ENCODE measurements around the gene ZDHHC4.
A peak's percentile ranks its signal among the peaks of the same experiment; 100 is the strongest.

ZDHHC4 gene

DNA sequence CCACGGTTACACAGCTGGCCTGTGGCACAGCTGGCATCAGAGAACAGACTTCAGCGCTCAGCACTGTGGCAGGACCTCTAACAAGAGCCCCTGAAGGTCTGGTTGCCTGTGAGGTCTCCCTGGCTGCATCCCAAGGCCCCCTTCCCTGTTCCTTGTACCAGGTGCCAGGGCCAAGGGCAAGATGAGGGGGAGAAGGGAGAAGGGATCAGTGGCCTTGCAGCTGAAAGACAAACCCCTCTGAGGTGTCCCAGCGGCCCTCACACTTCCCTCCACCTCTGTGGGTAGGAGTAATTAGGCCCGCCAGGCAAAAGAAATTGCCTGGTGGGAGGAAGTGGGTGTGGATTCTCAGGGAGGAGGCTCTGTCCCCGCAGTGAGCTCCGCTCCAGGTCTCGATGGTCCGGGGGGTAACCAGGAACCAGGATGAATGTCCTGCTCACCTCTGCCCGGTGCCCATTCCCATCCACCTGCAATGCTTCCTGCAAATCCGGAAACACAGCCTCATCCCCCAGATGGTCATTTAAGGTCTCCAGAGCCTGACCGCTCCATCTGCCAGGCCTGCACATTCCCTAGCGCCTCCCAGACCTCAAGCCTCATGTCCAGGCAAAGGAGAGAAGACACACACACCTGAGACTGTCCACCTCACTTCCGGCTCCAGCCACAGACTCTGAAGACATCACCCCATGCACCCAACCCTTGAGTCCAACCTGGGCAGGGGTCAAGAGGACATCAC is 48.7 kb upstream of the ZDHHC4 start:
- Histone ChIP-seq H3K27ac (ENCODE audit: extremely low read depth, low read depth, low read length) (no peak overlapping the region), H3K36me3 (ENCODE audit: control insufficient read depth in 2 of 2, insufficient read depth in 1 of 2, low read length in 2 of 2) (no peaks in the 10 kb centered on the region), H3K4me1 (ENCODE audit: control insufficient read depth, insufficient read depth, low read length) (no peaks in the 10 kb centered on the region), H3K4me3 (ENCODE audit: low read depth, low read length) (no peak overlapping the region), H3K9me3 (ENCODE audit: control insufficient read depth, insufficient read depth, low read depth, low read length) (no peaks in the 10 kb centered on the region)
- 0 out of 2 replicates have a peak, but pooled peaks have one; percentile 19 for TF ChIP-seq EGR2 (tag by site-specific recombination; IDR thresholded peaks at IDR 0.05; ENCODE audit: low read depth)
- TF ChIP-seq, protein P1, sequence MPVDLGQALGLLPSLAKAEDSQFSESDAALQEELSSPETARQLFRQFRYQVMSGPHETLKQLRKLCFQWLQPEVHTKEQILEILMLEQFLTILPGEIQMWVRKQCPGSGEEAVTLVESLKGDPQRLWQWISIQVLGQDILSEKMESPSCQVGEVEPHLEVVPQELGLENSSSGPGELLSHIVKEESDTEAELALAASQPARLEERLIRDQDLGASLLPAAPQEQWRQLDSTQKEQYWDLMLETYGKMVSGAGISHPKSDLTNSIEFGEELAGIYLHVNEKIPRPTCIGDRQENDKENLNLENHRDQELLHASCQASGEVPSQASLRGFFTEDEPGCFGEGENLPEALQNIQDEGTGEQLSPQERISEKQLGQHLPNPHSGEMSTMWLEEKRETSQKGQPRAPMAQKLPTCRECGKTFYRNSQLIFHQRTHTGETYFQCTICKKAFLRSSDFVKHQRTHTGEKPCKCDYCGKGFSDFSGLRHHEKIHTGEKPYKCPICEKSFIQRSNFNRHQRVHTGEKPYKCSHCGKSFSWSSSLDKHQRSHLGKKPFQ (tag by site-specific recombination; IDR thresholded peaks at IDR 0.05) = no peak
- 0 out of 2 replicates have a peak, but pooled peaks have one; percentile 20 for TF ChIP-seq SCRT2 (tag by site-specific recombination; IDR thresholded peaks at IDR 0.05)
- peak; percentile 30; the same call in 1 of the 2 replicates for TF ChIP-seq ZFHX2 (tag by site-specific recombination; conservative IDR thresholded peaks at IDR 0.05)
- ChIA-PET CTCF (interaction anchor here (2.0 kb wide), 1 partner anchor 13 kb away, joined by 7 read pairs; no protein-coding TSS in a partner anchor), POLR2A (no interaction called here)

DNA sequence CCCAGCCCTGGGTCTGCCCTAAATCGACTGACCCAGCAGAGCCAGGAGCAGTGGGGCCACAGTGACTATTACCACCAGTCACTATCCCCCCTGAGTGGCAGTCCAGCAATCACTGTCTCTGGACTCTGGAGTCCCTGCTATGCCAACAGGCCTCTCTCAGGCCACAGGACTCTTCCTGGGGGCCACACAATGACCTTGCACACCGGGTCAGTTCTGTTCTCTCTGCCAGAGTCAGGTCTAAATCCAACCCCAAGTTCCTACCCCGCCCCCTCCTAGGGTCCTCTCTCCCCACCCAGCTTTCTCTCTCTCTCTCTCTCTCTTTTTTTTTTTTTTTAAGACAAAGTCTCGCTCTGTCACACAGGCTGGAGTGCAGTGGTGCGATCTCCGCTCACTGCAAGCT is 47.6 kb upstream of the ZDHHC4 start:
- TF ChIP-seq ZNF223 (tag by site-specific recombination; IDR thresholded peaks at IDR 0.05) (no peak), ZNF514 (tag by site-specific recombination; IDR thresholded peaks at IDR 0.05) (no peak), YY1 (tag by site-specific recombination; IDR thresholded peaks at IDR 0.05) (no peak), ZNF311 (tag by site-specific recombination; IDR thresholded peaks at IDR 0.05; ENCODE audit: borderline replicate concordance) (no peak), ZFP41 (tag by site-specific recombination; IDR thresholded peaks at IDR 0.05; ENCODE audit: borderline replicate concordance) (no peak), ZFP69B (tag by site-specific recombination; IDR thresholded peaks at IDR 0.05) (no peak), ZBTB8A (tag by site-specific recombination; IDR thresholded peaks at IDR 0.05) (no peak), ZNF10 (tag by site-specific recombination; IDR thresholded peaks at IDR 0.05) (no peak), OVOL3 (tag by site-specific recombination; IDR thresholded peaks at IDR 0.05) (no peak), ZNF677 (tag by site-specific recombination; IDR thresholded peaks at IDR 0.05) (no peak), BCL11B (tag by site-specific recombination; IDR thresholded peaks at IDR 0.05; ENCODE audit: low read depth) (no peak), ZNF658 (tag by site-specific recombination; IDR thresholded peaks at IDR 0.05) (no peak), KLF10 (tag by site-specific recombination; IDR thresholded peaks at IDR 0.05) (no peak)
- TF ChIP-seq, protein P2, sequence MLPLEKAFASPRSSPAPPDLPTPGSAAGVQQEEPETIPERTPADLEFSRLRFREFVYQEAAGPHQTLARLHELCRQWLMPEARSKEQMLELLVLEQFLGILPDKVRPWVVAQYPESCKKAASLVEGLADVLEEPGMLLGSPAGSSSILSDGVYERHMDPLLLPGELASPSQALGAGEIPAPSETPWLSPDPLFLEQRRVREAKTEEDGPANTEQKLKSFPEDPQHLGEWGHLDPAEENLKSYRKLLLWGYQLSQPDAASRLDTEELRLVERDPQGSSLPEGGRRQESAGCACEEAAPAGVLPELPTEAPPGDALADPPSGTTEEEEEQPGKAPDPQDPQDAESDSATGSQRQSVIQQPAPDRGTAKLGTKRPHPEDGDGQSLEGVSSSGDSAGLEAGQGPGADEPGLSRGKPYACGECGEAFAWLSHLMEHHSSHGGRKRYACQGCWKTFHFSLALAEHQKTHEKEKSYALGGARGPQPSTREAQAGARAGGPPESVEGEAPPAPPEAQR (tag by site-specific recombination; IDR thresholded peaks at IDR 0.05) = no peak
- Histone ChIP-seq H3K27ac (ENCODE audit: extremely low read depth, low read depth, low read length) (no peak overlapping the region), H3K9me3 (ENCODE audit: control insufficient read depth, insufficient read depth, low read depth, low read length) (no peaks in the 10 kb centered on the region), H3K4me1 (ENCODE audit: control insufficient read depth, insufficient read depth, low read length) (no peaks in the 10 kb centered on the region), H3K36me3 (ENCODE audit: control insufficient read depth in 2 of 2, insufficient read depth in 1 of 2, low read length in 2 of 2) (no peaks in the 10 kb centered on the region), H3K4me3 (ENCODE audit: low read depth, low read length) (no peak overlapping the region)
- ChIA-PET CTCF (no interaction called here), POLR2A (no interaction called here)

DNA sequence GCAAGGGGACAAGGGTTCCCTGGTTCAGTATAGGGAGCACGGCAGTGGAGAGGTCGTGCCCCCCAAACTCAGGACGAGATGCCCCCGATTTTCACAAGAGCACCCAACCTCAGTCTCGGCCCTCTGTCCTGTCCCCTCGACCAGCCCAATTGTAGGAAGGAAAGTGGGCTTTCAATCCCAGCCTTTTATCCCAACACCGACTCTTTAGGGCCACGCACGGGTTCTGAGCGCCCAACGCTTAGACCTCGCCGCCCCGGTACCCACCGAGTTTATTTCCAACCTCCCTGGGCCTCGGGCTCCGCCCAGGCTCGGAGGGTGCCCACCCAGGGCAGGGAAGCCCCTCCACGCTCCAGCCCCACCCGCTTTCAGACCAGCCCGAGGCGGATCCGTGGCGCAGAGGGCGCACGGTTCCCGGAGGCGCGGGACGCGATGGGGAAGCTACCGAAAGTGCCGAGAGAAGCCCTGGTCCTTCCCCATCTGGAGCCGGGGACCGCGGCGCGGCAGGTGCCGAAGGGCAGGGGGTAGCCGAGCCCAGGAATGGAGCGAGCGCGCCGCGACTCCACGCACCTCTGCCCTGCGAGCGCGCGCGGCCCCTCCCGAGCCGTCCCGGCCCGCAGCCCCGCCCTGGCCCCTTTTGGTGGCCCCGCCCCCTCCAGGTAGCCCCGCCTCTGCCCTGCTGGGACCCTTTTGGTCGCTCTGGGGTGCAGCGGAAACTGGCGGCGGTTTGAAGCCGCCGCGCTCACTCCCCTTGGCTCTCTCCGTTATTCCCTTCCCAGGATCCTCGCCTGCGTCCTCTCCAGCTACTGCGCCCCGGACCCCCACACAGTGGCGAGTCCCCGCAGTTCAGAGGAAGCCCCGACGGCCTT is 46.4 kb upstream of the ZDHHC4 start:
- H3K4me1 ChIP-seq (ENCODE audit: control insufficient read depth, insufficient read depth, low read length) = no peaks in the 10 kb centered on the region
- ChIA-PET CTCF (interaction anchor here (1.3 kb wide), 1 partner anchor 28 kb away, joined by 4 read pairs; no protein-coding TSS in a partner anchor), POLR2A (no interaction called here)
- peak overlapping the region; percentile 59 for H3K4me3 ChIP-seq (ENCODE audit: low read depth, low read length)
- H3K27ac ChIP-seq (ENCODE audit: extremely low read depth, low read depth, low read length) = no peak overlapping the region
- H3K36me3 ChIP-seq (ENCODE audit: control insufficient read depth in 2 of 2, insufficient read depth in 1 of 2, low read length in 2 of 2) = no peaks in the 10 kb centered on the region
- no peaks in the 10 kb centered on the region for H3K9me3 ChIP-seq (ENCODE audit: control insufficient read depth, insufficient read depth, low read depth, low read length)
- no peak for TF ChIP-seq ZNF629 (tag by site-specific recombination; IDR thresholded peaks at IDR 0.05)
- TF ChIP-seq, protein P3, sequence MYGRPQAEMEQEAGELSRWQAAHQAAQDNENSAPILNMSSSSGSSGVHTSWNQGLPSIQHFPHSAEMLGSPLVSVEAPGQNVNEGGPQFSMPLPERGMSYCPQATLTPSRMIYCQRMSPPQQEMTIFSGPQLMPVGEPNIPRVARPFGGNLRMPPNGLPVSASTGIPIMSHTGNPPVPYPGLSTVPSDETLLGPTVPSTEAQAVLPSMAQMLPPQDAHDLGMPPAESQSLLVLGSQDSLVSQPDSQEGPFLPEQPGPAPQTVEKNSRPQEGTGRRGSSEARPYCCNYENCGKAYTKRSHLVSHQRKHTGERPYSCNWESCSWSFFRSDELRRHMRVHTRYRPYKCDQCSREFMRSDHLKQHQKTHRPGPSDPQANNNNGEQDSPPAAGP (tag by site-specific recombination; IDR thresholded peaks at IDR 0.05) = peak; percentile 51; the same call in 1 of the 2 replicates
- TF ChIP-seq, protein P4, sequence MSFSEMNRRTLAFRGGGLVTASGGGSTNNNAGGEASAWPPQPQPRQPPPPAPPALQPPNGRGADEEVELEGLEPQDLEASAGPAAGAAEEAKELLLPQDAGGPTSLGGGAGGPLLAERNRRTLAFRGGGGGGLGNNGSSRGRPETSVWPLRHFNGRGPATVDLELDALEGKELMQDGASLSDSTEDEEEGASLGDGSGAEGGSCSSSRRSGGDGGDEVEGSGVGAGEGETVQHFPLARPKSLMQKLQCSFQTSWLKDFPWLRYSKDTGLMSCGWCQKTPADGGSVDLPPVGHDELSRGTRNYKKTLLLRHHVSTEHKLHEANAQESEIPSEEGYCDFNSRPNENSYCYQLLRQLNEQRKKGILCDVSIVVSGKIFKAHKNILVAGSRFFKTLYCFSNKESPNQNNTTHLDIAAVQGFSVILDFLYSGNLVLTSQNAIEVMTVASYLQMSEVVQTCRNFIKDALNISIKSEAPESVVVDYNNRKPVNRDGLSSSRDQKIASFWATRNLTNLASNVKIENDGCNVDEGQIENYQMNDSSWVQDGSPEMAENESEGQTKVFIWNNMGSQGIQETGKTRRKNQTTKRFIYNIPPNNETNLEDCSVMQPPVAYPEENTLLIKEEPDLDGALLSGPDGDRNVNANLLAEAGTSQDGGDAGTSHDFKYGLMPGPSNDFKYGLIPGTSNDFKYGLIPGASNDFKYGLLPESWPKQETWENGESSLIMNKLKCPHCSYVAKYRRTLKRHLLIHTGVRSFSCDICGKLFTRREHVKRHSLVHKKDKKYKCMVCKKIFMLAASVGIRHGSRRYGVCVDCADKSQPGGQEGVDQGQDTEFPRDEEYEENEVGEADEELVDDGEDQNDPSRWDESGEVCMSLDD (tag by site-specific recombination; IDR thresholded peaks at IDR 0.05) = 0 out of 2 replicates have a peak, but pooled peaks have one; percentile 24
- TF ChIP-seq IKZF3 (tag by site-specific recombination; IDR thresholded peaks at IDR 0.05) = no peak
- TF ChIP-seq SP7 (tag by site-specific recombination; IDR thresholded peaks at IDR 0.05) = no peak
- TF ChIP-seq ZNF239 (tag by site-specific recombination; IDR thresholded peaks at IDR 0.05) = no peak

All from HEK293 (cell line).